ENCODE data around the gene IRF3.
A peak's percentile ranks its signal among the peaks of the same experiment; 100 is the strongest.

Gene IRF3

DNA sequence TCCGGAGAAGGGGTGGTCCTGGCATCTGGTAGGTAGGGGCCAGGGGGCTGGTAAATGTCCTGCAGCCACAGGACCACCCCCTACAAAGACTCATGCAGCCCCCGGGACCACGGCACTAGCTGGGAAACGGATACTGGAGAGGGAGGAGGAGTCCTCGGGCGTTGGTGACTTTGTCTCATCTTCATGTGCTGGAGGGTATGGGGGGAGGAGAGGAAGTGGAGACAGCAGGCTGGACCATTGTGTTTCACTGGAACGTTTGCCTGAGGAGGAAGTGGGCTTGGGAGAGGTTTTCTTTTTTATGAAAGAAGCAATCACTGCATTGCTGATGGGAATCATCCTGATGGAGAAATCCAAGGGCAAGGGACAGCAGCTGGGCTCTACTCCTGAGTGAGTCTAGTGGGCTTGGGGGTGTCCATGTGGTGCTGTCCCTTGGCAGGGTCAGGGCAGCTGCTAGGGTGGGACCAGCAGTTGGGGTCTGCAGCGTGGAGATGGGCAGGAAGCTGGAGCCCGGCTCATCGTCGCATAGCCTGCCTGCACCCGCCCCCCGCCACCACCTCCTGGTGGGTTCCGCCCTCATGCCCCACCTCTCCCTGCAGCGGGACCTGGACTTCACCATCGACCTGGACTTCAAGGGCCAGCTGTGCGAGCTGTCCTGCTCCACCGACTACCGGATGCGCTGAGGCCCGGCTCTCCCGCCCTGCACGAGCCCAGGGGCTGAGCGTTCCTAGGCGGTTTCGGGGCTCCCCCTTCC, 22.1 kb upstream of the IRF3 start:
- Histone ChIP-seq H3K36me3 (ENCODE audit: control insufficient read depth in 5 of 5, insufficient read depth in 5 of 5, low read length in 5 of 5) (peaks cover 0 to 46% (median 39%) of the 10 kb centered on the region in 5 donors), H3K27me3 (ENCODE audit: control insufficient read depth in 5 of 5, insufficient read depth in 4 of 5, low read length in 5 of 5) (peaks cover 10 to 33% (median 21%) of the 10 kb centered on the region in 5 donors), H3K4me3 (ENCODE audit: low read depth in 1 of 5, low read length in 5 of 5) (peak overlapping the region in 2 of 5 donors; percentile 24 to 65), H3K9me3 (ENCODE audit: control insufficient read depth in 5 of 5, low read length in 5 of 5) (no peaks in the 10 kb centered on the region), H3K9ac (ENCODE audit: low read length in 5 of 5) (no peak overlapping the region), H3K4me1 (ENCODE audit: control insufficient read depth in 5 of 5, insufficient read depth in 5 of 5, low read length in 5 of 5) (peaks cover 7 to 58% (median 40%) of the 10 kb centered on the region in 5 donors), H3K27ac (ENCODE audit: low read depth, low read length) (no peak overlapping the region)

DNA sequence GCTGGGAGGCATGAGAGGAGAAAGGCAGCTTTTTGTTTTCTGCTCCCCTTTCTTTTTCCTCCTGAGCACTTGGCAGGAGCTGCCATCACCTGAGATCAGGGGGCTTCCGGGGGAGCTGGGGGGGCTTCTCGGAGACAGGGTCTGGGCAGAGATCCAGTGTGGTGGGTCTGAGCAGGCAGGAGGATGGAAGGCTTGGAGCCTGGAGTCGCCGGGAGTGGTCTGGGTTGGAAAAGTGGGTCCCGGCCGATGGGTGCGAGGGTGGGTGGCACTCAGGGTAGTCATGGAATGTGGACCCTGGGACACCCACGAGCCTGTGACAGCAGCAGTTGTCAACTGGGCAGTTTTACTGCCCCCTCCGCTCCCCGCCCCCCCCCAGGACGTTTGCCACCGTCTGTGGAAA, 21.5 kb upstream of the IRF3 start:
- Histone ChIP-seq H3K9me3 (ENCODE audit: control insufficient read depth in 5 of 5, low read length in 5 of 5) (no peaks in the 10 kb centered on the region), H3K4me3 (ENCODE audit: low read depth in 1 of 5, low read length in 5 of 5) (peak overlapping the region in 1 of 5 donors; percentile 65), H3K9ac (ENCODE audit: low read length in 5 of 5) (no peak overlapping the region), H3K36me3 (ENCODE audit: control insufficient read depth in 5 of 5, insufficient read depth in 5 of 5, low read length in 5 of 5) (peaks cover 0 to 51% (median 43%) of the 10 kb centered on the region in 5 donors), H3K4me1 (ENCODE audit: control insufficient read depth in 5 of 5, insufficient read depth in 5 of 5, low read length in 5 of 5) (peaks cover 7 to 58% (median 41%) of the 10 kb centered on the region in 5 donors), H3K27me3 (ENCODE audit: control insufficient read depth in 5 of 5, insufficient read depth in 4 of 5, low read length in 5 of 5) (peaks cover 10 to 33% (median 21%) of the 10 kb centered on the region in 5 donors), H3K27ac (ENCODE audit: low read depth, low read length) (no peak overlapping the region)

DNA sequence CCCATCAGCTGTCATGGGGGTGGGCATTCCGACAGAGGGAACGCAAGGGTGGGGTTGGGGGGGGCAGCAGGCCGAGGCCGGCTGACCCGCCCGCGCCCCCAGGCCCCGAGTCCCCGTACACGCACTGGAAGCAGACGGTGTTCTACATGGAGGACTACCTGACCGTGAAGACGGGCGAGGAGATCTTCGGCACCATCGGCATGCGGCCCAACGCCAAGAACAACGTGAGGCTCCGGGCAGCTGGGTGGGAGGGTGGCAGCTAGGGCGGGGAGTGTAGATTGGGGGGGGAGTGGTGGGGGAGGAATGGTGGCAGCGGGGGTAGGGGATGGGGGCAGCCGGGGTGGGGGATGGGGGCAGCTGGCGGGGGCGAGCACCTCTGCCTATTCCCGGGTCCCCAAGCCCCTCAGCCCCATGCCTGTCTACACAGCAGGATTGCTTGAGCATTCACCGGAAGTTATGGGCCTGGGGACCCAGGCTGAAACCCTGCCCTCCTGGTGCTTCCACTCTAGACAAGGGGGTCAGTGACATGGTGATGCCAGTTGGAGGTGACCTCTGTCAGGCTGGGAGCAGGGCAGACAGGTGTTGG, 20.9 kb upstream of the IRF3 start:
- Histone ChIP-seq H3K9ac (ENCODE audit: low read length in 5 of 5) (no peak overlapping the region), H3K4me3 (ENCODE audit: low read depth in 1 of 5, low read length in 5 of 5) (no peak overlapping the region), H3K4me1 (ENCODE audit: control insufficient read depth in 5 of 5, insufficient read depth in 5 of 5, low read length in 5 of 5) (peaks cover 7 to 61% (median 46%) of the 10 kb centered on the region in 5 donors), H3K27me3 (ENCODE audit: control insufficient read depth in 5 of 5, insufficient read depth in 4 of 5, low read length in 5 of 5) (peaks cover 10 to 32% (median 19%) of the 10 kb centered on the region in 5 donors), H3K9me3 (ENCODE audit: control insufficient read depth in 5 of 5, low read length in 5 of 5) (no peaks in the 10 kb centered on the region), H3K36me3 (ENCODE audit: control insufficient read depth in 5 of 5, insufficient read depth in 5 of 5, low read length in 5 of 5) (peaks cover 0 to 57% (median 49%) of the 10 kb centered on the region in 5 donors), H3K27ac (ENCODE audit: low read depth, low read length) (no peak overlapping the region)

DNA sequence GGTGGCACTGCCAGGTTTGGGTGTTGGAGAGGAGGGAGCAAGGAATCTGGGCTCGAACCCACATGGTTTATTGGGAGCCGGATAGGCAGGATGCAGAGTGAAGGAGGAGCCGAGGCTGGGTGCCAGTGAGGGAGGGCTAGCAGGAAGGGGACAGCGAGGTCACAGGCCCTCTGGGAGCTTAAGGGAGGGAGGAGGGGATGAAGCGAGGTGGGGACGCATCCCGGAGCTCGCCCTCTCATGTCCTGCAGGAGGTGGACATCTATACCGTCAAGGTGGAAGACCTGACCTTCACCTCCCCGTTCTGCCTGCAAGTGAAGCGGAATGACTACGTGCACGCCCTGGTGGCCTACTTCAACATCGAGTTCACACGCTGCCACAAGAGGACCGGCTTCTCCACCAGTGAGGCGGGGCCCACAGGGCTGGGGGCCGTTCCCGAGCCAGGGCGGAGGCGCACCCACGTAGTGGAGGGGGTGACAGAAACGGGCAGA, 20.2 kb upstream of the IRF3 start:
- no peak overlapping the region for H3K4me3 ChIP-seq (ENCODE audit: low read depth in 1 of 5, low read length in 5 of 5)
- H3K9me3 ChIP-seq (ENCODE audit: control insufficient read depth in 5 of 5, low read length in 5 of 5), result no peaks in the 10 kb centered on the region
- H3K36me3 ChIP-seq (ENCODE audit: control insufficient read depth in 5 of 5, insufficient read depth in 5 of 5, low read length in 5 of 5), result peaks cover 0 to 57% (median 49%) of the 10 kb centered on the region in 5 donors
- H3K27ac ChIP-seq (ENCODE audit: low read depth, low read length), result no peak overlapping the region
- no peak overlapping the region for H3K9ac ChIP-seq (ENCODE audit: low read length in 5 of 5)
- peaks cover 7 to 57% (median 41%) of the 10 kb centered on the region in 5 donors for H3K4me1 ChIP-seq (ENCODE audit: control insufficient read depth in 5 of 5, insufficient read depth in 5 of 5, low read length in 5 of 5)
- peaks cover 9 to 25% (median 12%) of the 10 kb centered on the region in 5 donors for H3K27me3 ChIP-seq (ENCODE audit: control insufficient read depth in 5 of 5, insufficient read depth in 4 of 5, low read length in 5 of 5)

DNA sequence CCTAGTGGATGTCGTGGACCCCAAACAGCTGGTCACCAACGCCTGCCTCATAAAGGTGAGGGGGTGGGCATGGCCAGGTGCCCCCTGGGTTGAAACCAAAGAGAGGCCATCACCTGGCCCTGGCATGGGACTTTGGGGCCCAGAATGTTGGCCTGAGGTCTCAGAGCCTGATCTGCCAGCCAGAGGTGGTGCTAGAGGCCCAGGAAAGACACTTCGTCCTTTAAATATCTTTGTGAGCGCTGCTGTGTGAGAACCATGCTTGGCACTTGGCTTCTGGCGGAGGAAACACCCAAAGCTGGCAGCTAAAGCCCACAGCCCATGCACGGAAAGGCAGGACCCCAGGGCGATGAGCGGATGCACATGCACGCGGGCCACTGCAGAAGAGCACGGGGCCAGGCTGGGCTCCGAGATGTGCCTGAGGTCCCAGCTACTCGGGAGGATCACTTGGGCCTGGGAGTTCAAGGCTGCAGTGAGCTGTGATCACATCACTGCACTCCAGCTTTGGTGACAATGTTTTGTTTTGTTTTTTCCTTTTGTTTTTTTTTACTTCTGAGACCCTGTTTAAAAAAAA, 19.4 kb upstream of the IRF3 start:
- Histone ChIP-seq H3K9me3 (ENCODE audit: control insufficient read depth in 5 of 5, low read length in 5 of 5) (no peaks in the 10 kb centered on the region), H3K9ac (ENCODE audit: low read length in 5 of 5) (no peak overlapping the region), H3K36me3 (ENCODE audit: control insufficient read depth in 5 of 5, insufficient read depth in 5 of 5, low read length in 5 of 5) (peaks cover 0 to 57% (median 49%) of the 10 kb centered on the region in 5 donors), H3K27me3 (ENCODE audit: control insufficient read depth in 5 of 5, insufficient read depth in 4 of 5, low read length in 5 of 5) (peaks cover 5 to 18% (median 10%) of the 10 kb centered on the region in 5 donors), H3K4me3 (ENCODE audit: low read depth in 1 of 5, low read length in 5 of 5) (no peak overlapping the region), H3K27ac (ENCODE audit: low read depth, low read length) (no peak overlapping the region), H3K4me1 (ENCODE audit: control insufficient read depth in 5 of 5, insufficient read depth in 5 of 5, low read length in 5 of 5) (peaks cover 4 to 57% (median 41%) of the 10 kb centered on the region in 5 donors)

- no peak overlapping the region for H3K9ac ChIP-seq (ENCODE audit: low read length in 5 of 5)
- peaks cover 2 to 12% (median 6%) of the 10 kb centered on the region in 5 donors for H3K27me3 ChIP-seq (ENCODE audit: control insufficient read depth in 5 of 5, insufficient read depth in 4 of 5, low read length in 5 of 5)
- H3K4me1 ChIP-seq (ENCODE audit: control insufficient read depth in 5 of 5, insufficient read depth in 5 of 5, low read length in 5 of 5), result peaks cover 4 to 56% (median 35%) of the 10 kb centered on the region in 5 donors
- no peaks in the 10 kb centered on the region for H3K9me3 ChIP-seq (ENCODE audit: control insufficient read depth in 5 of 5, low read length in 5 of 5)
- H3K4me3 ChIP-seq (ENCODE audit: low read depth in 1 of 5, low read length in 5 of 5), result no peak overlapping the region
- no peak overlapping the region for H3K27ac ChIP-seq (ENCODE audit: low read depth, low read length)
- H3K36me3 ChIP-seq (ENCODE audit: control insufficient read depth in 5 of 5, insufficient read depth in 5 of 5, low read length in 5 of 5), result peaks cover 0 to 57% (median 49%) of the 10 kb centered on the region in 5 donors
Measured at GRCh38 chr19:49684251-49684982, 18.8 kb upstream of the IRF3 start.

GRCh38 chr19:49683814-49684250, 18.2 kb upstream of the IRF3 start:
- no peak overlapping the region for H3K4me3 ChIP-seq (ENCODE audit: low read depth in 1 of 5, low read length in 5 of 5)
- no peak overlapping the region for H3K27ac ChIP-seq (ENCODE audit: low read depth, low read length)
- H3K27me3 ChIP-seq (ENCODE audit: control insufficient read depth in 5 of 5, insufficient read depth in 4 of 5, low read length in 5 of 5), result peaks cover 0 to 6% (median 0%) of the 10 kb centered on the region in 5 donors
- peaks cover 0 to 57% (median 49%) of the 10 kb centered on the region in 5 donors for H3K36me3 ChIP-seq (ENCODE audit: control insufficient read depth in 5 of 5, insufficient read depth in 5 of 5, low read length in 5 of 5)
- no peak overlapping the region for H3K9ac ChIP-seq (ENCODE audit: low read length in 5 of 5)
- H3K4me1 ChIP-seq (ENCODE audit: control insufficient read depth in 5 of 5, insufficient read depth in 5 of 5, low read length in 5 of 5), result peaks cover 3 to 55% (median 30%) of the 10 kb centered on the region in 5 donors
- no peaks in the 10 kb centered on the region for H3K9me3 ChIP-seq (ENCODE audit: control insufficient read depth in 5 of 5, low read length in 5 of 5)

DNA sequence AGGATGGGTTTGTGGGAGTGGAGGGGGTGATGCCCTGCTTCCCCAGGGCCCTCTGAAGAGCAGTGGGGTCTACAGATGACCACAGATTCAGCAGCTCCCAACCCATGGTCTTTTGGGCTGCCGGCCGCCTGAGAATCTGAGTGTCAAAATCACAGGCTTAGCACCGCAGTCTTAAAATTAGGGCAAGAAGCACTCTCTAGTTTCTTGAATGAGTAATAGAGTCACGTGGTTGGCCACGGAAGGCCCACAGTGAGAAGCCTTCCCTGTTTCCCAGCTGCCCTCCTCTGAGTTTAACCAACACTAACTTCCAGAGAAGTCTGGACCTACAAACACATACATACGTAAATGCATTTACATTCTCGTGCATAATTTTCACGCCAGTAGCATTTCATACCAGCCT, 16.6 kb upstream of the IRF3 start:
- peaks cover 1 to 54% (median 36%) of the 10 kb centered on the region in 5 donors for H3K4me1 ChIP-seq (ENCODE audit: control insufficient read depth in 5 of 5, insufficient read depth in 5 of 5, low read length in 5 of 5)
- H3K9me3 ChIP-seq (ENCODE audit: control insufficient read depth in 5 of 5, low read length in 5 of 5), result no peaks in the 10 kb centered on the region
- no peak overlapping the region for H3K4me3 ChIP-seq (ENCODE audit: low read depth in 1 of 5, low read length in 5 of 5)
- H3K27me3 ChIP-seq (ENCODE audit: control insufficient read depth in 5 of 5, insufficient read depth in 4 of 5, low read length in 5 of 5), result peaks cover 0 to 2% (median 0%) of the 10 kb centered on the region in 5 donors
- H3K36me3 ChIP-seq (ENCODE audit: control insufficient read depth in 5 of 5, insufficient read depth in 5 of 5, low read length in 5 of 5), result peaks cover 0 to 49% (median 42%) of the 10 kb centered on the region in 5 donors
- no peak overlapping the region for H3K27ac ChIP-seq (ENCODE audit: low read depth, low read length)
- H3K9ac ChIP-seq (ENCODE audit: low read length in 5 of 5), result peak overlapping the region in 1 of 5 donors; percentile 26

- H3K27ac ChIP-seq (ENCODE audit: low read depth, low read length), result no peak overlapping the region
Measured at GRCh38 chr19:49681830-49682229, 16.2 kb upstream of the IRF3 start.

More at GRCh38 chr19:49681830-49682229, 16.2 kb upstream of the IRF3 start:
- peaks cover 0 to 2% (median 0%) of the 10 kb centered on the region in 5 donors for H3K27me3 ChIP-seq (ENCODE audit: control insufficient read depth in 5 of 5, insufficient read depth in 4 of 5, low read length in 5 of 5)
- peaks cover 0 to 45% (median 39%) of the 10 kb centered on the region in 5 donors for H3K36me3 ChIP-seq (ENCODE audit: control insufficient read depth in 5 of 5, insufficient read depth in 5 of 5, low read length in 5 of 5)
- H3K9ac ChIP-seq (ENCODE audit: low read length in 5 of 5), result no peak overlapping the region
- H3K4me1 ChIP-seq (ENCODE audit: control insufficient read depth in 5 of 5, insufficient read depth in 5 of 5, low read length in 5 of 5), result peaks cover 2 to 52% (median 36%) of the 10 kb centered on the region in 5 donors
- H3K9me3 ChIP-seq (ENCODE audit: control insufficient read depth in 5 of 5, low read length in 5 of 5), result no peaks in the 10 kb centered on the region
- H3K4me3 ChIP-seq (ENCODE audit: low read depth in 1 of 5, low read length in 5 of 5), result no peak overlapping the region
